ENCODE measurements around the gene BTBD9. TPM values are rescaled to one million over a fixed set of nuclear protein-coding genes. Genes with fewer than 3 reads are reported as not detected.

The BTBD9 gene
- total RNA-seq, 1 donor from 2014 or later, result 10.3 TPM

GRCh38 chr6:38413102-38413800 lies 226.5 kb downstream of the BTBD9 start:
- FAIRE-seq (no peak), DNase-seq (ENCODE audit: low read depth) (no peak)
- H3K4me2 ChIP-seq (ENCODE audit: low read length), result no peak overlapping the region
- H3K27ac ChIP-seq (ENCODE audit: low read depth, low read length), result no peak overlapping the region
- no peaks in the 10 kb centered on the region for H3K9me3 ChIP-seq (ENCODE audit: insufficient read depth, low read depth, low read length)
- TF ChIP-seq EZH2 (IDR thresholded peaks at IDR 0.05; ENCODE audit: insufficient read depth, low read length) (no peak), CTCF (IDR thresholded peaks at IDR 0.05; ENCODE audit: insufficient read depth, low read depth, low read length) (no peak)
- no peaks in the 10 kb centered on the region for H3K36me3 ChIP-seq (ENCODE audit: insufficient read depth, low read length)
- no peaks in the 10 kb centered on the region for H4K20me1 ChIP-seq (ENCODE audit: insufficient read depth, low read length)
- H3K9ac ChIP-seq (ENCODE audit: low read length), result no peak overlapping the region
- no peaks in the 10 kb centered on the region for H3K4me1 ChIP-seq (ENCODE audit: insufficient read depth, low read length)
- H3K27ac Mint-ChIP-seq (ENCODE audit: unreplicated experiment), result no peak overlapping the region
- H3K9me3 Mint-ChIP-seq (ENCODE audit: unreplicated experiment), result no peaks in the 10 kb centered on the region
- no peak overlapping the region for H3K4me3 Mint-ChIP-seq (ENCODE audit: unreplicated experiment)
- no peak overlapping the region for H2AFZ ChIP-seq (ENCODE audit: low read depth, low read length)
- peaks cover 7% of the 10 kb centered on the region for H3K4me1 Mint-ChIP-seq (ENCODE audit: low read depth, unreplicated experiment)
- H3K27me3 Mint-ChIP-seq (ENCODE audit: low read depth, unreplicated experiment), result no peaks in the 10 kb centered on the region
- no peaks in the 10 kb centered on the region for H3K79me2 ChIP-seq (ENCODE audit: insufficient read depth, low read length)
- H3K27me3 ChIP-seq (ENCODE audit: insufficient read depth, low read length), result no peaks in the 10 kb centered on the region
- H3K36me3 Mint-ChIP-seq (ENCODE audit: low read depth, unreplicated experiment), result peaks cover 6% of the 10 kb centered on the region
- no peak overlapping the region for H3K4me3 ChIP-seq (ENCODE audit: insufficient read depth, low read depth, low read length)

GRCh38 chr6:38407192-38407591 lies 232.5 kb downstream of the BTBD9 start:
- H3K9me3 ChIP-seq (ENCODE audit: insufficient read depth, low read depth, low read length), result no peaks in the 10 kb centered on the region
- no peak for FAIRE-seq
- no peak for DNase-seq (ENCODE audit: low read depth)
- peaks cover 4% of the 10 kb centered on the region for H3K4me1 ChIP-seq (ENCODE audit: insufficient read depth, low read length)
- Mint-ChIP-seq H3K27me3 (ENCODE audit: low read depth, unreplicated experiment) (no peaks in the 10 kb centered on the region), H3K36me3 (ENCODE audit: low read depth, unreplicated experiment) (no peaks in the 10 kb centered on the region), H3K4me1 (ENCODE audit: low read depth, unreplicated experiment) (peaks cover 11% of the 10 kb centered on the region), H3K27ac (ENCODE audit: unreplicated experiment) (no peak overlapping the region), H3K9me3 (ENCODE audit: unreplicated experiment) (no peaks in the 10 kb centered on the region), H3K4me3 (ENCODE audit: unreplicated experiment) (no peak overlapping the region)
- no peak overlapping the region for H3K4me2 ChIP-seq (ENCODE audit: low read length)
- H2AFZ ChIP-seq (ENCODE audit: low read depth, low read length), result no peak overlapping the region
- H3K79me2 ChIP-seq (ENCODE audit: insufficient read depth, low read length), result no peaks in the 10 kb centered on the region
- H3K9ac ChIP-seq (ENCODE audit: low read length), result no peak overlapping the region
- H4K20me1 ChIP-seq (ENCODE audit: insufficient read depth, low read length), result no peaks in the 10 kb centered on the region
- TF ChIP-seq EZH2 (IDR thresholded peaks at IDR 0.05; ENCODE audit: insufficient read depth, low read length) (no peak), CTCF (IDR thresholded peaks at IDR 0.05; ENCODE audit: insufficient read depth, low read depth, low read length) (no peak)
- H3K36me3 ChIP-seq (ENCODE audit: insufficient read depth, low read length), result no peaks in the 10 kb centered on the region
- no peak overlapping the region for H3K27ac ChIP-seq (ENCODE audit: low read depth, low read length)
- no peaks in the 10 kb centered on the region for H3K27me3 ChIP-seq (ENCODE audit: insufficient read depth, low read length)
- H3K4me3 ChIP-seq (ENCODE audit: insufficient read depth, low read depth, low read length), result no peak overlapping the region

- H3K4me1 Mint-ChIP-seq (ENCODE audit: low read depth, unreplicated experiment), result peaks cover 11% of the 10 kb centered on the region
- Histone ChIP-seq H2AFZ (ENCODE audit: low read depth, low read length) (no peak overlapping the region), H3K79me2 (ENCODE audit: insufficient read depth, low read length) (no peaks in the 10 kb centered on the region), H3K4me3 (ENCODE audit: insufficient read depth, low read depth, low read length) (no peak overlapping the region), H3K4me2 (ENCODE audit: low read length) (no peak overlapping the region), H3K27ac (ENCODE audit: low read depth, low read length) (no peak overlapping the region), H3K27me3 (ENCODE audit: insufficient read depth, low read length) (no peaks in the 10 kb centered on the region), H3K9me3 (ENCODE audit: insufficient read depth, low read depth, low read length) (no peaks in the 10 kb centered on the region), H4K20me1 (ENCODE audit: insufficient read depth, low read length) (no peaks in the 10 kb centered on the region), H3K36me3 (ENCODE audit: insufficient read depth, low read length) (no peaks in the 10 kb centered on the region), H3K9ac (ENCODE audit: low read length) (no peak overlapping the region), H3K4me1 (ENCODE audit: insufficient read depth, low read length) (peaks cover 4% of the 10 kb centered on the region)
- no peaks in the 10 kb centered on the region for H3K9me3 Mint-ChIP-seq (ENCODE audit: unreplicated experiment)
- H3K4me3 Mint-ChIP-seq (ENCODE audit: unreplicated experiment), result no peak overlapping the region
- H3K27me3 Mint-ChIP-seq (ENCODE audit: low read depth, unreplicated experiment), result no peaks in the 10 kb centered on the region
- no peak overlapping the region for H3K27ac Mint-ChIP-seq (ENCODE audit: unreplicated experiment)
- TF ChIP-seq EZH2 (IDR thresholded peaks at IDR 0.05; ENCODE audit: insufficient read depth, low read length) (no peak), CTCF (IDR thresholded peaks at IDR 0.05; ENCODE audit: insufficient read depth, low read depth, low read length) (no peak)
- no peaks in the 10 kb centered on the region for H3K36me3 Mint-ChIP-seq (ENCODE audit: low read depth, unreplicated experiment)
- FAIRE-seq (no peak), DNase-seq (ENCODE audit: low read depth) (no peak)
These were observed 233.6 kb downstream of the BTBD9 start for GRCh38 chr6:38406096-38406495.
